GM18511 (cell line): ENCODE measurements around the gene HBS1L.

Experiments
- ATAC-seq: cut with Tn5 transposase; IDR thresholded peaks from one replicate; pipeline ENCODE4 v1.9.1; 2021; ENCODE audit warnings: mild to moderate bottlenecking, moderate library complexity; ENCODE audit not compliant: unreplicated experiment

Gene HBS1L

DNA sequence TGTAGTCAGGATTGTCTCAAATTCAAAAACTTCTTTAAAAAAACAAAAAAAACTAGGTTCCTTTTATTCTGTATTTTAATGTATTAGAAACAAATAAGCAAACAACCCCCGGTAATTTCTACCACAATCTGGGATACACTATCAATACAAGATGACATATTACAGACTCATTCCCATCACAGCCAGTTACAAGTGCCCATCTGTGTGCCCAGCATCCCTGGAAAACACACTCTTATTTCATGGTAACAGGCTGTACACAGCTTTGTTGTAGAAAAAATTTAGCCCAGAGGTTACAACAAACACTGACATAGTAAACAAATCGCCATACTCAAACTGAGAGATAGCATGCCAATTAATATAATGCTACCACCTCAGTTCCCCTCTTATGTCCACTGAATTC lies 16.3 kb downstream of the HBS1L start:
- ATAC-seq: no peak

DNA sequence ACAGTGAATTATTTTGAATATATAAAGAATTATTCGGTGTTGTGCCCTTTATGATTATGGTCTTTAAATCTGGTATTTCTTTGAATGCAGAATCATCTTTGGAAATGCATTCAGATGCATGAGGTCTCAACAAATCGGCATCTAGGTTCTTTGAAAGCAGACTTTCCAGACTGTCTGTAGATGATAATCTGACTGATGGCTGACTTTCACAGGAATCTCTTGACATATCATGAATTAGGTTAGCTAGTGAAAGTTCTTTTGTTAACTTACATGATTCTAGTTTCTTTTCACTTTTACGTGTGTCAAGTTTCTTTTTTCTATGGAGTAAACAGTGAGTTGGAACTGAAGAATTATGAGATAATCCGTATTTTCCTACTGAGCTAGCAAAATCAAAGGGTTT lies 17.1 kb downstream of the HBS1L start:
- ATAC-seq: no peak

GRCh38 chr6:135036731-135037420 lies 17.7 kb downstream of the HBS1L start:
- ATAC-seq: no peak

DNA sequence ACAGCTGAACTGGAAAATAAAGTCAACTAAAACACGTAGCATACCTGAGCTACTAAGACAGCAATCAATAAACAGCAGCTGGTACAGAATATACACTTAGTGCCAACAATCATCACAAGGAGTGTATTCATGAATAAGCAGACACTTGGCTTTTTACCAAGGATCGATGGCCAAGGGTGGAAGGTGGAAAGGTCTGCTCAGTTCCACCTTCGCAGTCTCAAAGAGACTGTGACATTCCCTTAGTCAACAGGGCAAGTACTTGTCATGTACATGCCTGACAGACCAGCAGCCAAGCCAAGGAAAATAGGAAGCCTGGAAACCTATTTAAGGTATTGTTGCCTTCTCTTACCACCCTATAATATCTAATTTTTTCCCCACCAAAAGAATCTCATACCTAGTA lies 21.4 kb downstream of the HBS1L start:
- ATAC-seq: no peak

- no peak for ATAC-seq
These were observed 24.0 kb downstream of the HBS1L start for GRCh38 chr6:135030532-135031178.

DNA sequence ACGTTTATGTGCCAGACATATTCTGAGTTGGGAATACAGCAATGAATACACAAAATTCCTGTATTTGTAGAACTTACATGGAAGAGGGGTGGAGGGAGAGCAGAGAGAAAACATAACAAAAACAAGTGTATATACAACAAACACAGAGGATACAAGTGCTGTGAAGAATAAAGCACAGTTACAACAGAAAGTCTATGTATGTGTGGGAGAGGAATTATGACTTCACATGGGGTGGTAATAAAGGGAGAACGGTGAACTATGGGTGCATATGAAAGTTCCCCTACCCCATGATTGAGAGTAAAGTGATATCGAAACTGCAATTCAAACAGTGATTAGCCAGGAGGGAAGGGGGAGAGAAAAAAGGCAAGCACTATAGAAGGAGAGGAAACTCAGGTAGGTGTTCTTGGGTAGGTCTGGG lies 24.6 kb downstream of the HBS1L start:
- peak; percentile 99 for ATAC-seq

DNA sequence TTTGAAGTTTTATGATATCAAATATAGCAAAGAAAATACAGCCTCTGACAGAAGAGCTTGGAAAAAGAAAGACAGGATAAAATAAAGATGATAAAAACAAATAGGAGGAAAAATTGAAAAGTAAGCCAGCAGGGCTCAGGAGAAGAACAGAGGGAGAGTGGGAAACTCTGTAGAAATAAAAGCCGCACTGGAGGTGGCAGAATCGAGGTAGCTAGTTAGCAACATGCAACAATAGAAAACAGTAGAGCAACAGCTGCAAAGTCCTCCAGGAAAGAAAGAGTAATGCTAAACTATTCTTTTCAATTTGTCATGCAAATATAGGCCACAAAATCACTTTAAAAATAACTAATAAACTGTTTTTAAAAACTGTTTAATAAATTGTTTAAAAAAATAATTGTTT lies 28.8 kb downstream of the HBS1L start:
- ATAC-seq: no peak

- ATAC-seq: no peak
These were observed 29.4 kb downstream of the HBS1L start for GRCh38 chr6:135025175-135025574.

GRCh38 chr6:135022050-135022697 lies 32.4 kb downstream of the HBS1L start:
- ATAC-seq: peak; percentile 31

GRCh38 chr6:135021310-135022049 lies 33.1 kb downstream of the HBS1L start:
- peak; percentile 85 for ATAC-seq

DNA sequence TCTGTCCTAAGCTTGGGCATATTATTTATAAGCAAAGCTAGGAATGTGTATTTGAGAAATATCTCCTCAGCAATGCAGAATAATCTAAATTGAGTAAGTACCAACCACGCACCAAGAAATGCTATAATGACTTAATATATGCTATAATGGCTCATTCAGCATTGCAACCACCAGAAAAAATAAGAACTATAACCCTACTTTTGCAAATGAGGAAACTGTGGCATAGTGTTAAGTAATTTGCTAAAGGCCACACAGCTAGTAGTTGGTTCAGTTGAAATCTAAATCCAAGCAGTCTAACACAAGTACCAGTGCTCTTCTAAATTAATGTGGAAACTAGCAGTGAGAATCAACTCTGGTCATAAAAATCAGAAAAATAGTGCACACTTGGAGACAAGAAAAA lies 35.7 kb downstream of the HBS1L start:
- ATAC-seq: no peak

- no peak for ATAC-seq
These were observed 36.6 kb downstream of the HBS1L start for GRCh38 chr6:135018052-135018451.

DNA sequence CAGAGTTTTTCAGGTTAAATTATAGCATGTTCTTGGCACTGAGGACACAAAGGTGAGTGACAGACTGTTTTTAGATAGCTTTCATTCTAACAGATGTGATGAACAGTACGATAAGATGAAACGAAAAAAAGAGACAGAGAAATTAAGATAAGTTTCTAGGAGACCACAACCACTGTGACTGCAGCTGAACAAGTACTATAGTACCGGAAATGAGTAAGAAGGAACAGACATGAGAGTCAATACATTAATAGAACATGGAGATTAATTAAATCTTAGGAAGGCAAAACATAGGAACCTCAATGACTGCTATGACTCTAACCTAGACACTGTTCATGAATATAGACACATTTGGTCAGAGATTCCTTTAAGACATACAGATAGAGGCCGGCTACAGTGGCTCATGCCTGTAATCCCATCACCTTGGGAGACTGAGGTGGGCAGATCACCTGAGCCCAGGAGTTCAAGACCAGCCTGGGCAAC lies 40.2 kb downstream of the HBS1L start:
- ATAC-seq: peak; percentile 93

GRCh38 chr6:135013211-135013610 lies 41.4 kb downstream of the HBS1L start:
- ATAC-seq: no peak

- no peak for ATAC-seq
These were observed 41.9 kb downstream of the HBS1L start for GRCh38 chr6:135012764-135013163.

DNA sequence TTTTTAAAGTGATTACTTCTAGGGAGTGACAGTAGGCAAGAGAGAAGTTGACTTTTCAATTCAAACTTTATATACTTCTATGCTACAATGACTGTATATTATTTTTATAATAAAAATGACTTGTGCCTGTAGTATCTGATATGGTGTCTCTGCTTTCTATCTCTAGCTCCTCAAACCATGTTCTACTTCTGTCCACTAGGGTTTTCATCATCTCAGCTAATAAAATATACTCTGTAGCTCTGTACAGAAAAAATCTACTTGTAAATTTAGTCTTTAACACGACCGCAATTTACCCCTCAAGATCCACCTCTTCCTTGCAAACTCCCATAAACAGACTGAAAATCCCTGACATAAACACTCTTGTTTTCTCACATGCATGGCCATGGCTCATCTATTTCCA lies 42.3 kb downstream of the HBS1L start:
- no peak for ATAC-seq

DNA sequence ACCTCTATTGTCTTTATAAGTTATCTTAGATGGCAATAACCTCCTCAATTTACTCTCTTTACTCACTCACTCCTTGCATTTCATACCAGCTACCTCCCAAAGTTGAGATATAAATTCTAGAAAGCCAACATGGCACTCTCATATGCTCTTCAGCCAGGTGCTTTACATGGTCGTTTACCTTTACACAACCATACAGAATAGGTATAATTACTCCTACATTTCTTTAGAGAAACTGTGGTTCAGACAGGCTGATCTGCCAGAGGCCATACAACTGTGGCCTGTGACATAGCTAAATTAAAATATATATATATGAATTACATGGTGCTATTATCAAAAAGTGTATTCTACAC lies 45.7 kb downstream of the HBS1L start:
- no peak for ATAC-seq

DNA sequence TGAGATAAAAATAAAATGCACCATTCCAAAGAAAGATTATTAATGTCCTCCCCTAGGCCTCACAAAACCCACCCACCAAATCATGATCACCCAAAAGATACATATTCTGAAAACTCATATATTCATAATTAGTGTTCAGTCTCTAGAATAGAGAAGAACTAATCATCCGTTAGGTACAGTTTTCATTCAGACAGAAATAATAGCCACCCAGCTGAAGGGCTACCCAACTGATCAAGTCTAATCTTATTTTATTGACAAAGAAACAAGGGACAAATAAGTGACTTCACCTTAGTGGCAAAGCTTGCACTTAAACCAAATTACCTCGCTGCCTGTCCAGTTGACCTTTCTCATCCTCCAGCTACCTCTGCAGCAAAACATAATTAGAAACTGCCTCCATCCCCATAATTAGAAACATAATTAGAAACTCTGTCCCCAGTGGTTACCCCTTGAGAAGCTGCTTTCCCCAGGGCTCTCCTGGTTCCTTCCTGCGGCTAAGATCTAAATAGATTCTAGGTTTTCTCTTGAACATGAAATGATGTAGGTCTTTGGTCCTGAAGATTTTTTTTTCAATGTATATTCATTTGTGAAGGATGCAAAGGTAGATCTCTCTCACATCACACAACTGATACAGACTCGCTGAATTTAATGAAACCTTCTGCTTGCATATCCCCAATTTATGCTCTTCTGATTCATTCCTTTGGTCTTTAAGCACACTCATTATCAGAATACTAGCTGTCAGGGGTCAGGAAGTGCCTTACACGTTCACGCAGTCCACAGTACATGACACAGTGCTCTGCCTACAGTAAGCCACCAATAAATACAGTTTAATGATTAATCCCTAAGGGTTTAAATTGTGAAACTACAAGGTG lies 46.3 kb downstream of the HBS1L start:
- ATAC-seq: peak; percentile 97

DNA sequence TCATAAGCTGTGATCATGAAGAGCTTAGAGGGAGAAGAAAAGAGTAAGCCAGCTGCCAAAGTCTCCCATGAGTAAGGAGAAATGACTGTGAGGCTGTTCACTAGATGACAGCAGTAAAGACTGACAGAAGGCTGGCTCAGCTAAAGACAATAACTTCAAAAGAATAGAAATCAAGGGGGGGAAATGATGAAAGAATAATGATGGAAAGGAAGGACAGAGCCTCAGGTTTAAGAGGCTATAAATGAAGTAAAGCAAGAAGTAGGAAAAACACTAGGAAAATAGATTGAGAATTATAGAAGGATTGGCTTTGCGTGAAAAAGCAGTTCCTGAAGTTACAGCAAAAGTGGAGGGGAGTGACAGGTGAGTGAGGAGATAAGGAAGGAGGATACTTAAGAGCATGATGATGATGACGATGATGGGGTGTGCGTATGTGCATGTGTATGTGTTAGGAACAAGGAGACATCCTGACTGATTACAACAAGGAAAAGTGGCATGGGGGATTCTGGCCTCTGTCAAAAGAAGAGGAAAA lies 48.2 kb downstream of the HBS1L start:
- ATAC-seq: no peak

DNA sequence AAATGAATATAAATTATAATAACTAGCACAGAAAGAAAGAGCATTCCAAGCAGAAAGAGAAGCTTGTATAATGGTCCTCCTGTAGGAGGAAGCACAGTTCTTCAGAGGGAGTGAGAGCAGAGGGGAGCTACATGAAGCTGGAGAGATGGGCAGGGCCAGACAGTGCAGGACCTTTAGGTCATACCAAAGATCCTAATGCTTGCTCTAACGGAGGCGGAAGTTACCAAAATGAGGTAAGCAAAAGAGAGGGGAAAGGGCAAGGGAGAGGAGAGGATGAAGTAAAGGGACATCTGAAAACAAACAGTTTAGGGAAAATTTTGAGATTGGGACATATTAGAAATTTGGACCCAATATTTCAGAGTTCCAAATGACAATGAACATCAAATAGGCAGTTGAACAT lies 50.2 kb downstream of the HBS1L start:
- ATAC-seq: no peak
